Measurements from ENCODE around the gene FAM20A.

Gene FAM20A

GRCh38 chr17:68579194-68579927 lies 21.8 kb downstream of the FAM20A start:
- no peak overlapping the region for H3K9ac ChIP-seq (ENCODE audit: low read depth in 1 of 2, low read length in 2 of 2)
- no peaks in the 10 kb centered on the region for H3K27me3 ChIP-seq (ENCODE audit: control insufficient read depth in 2 of 2, insufficient read depth in 2 of 2, low read length in 2 of 2)
- H3K36me3 ChIP-seq (ENCODE audit: control insufficient read depth in 2 of 2, insufficient read depth in 2 of 2, low read length in 2 of 2): no peaks in the 10 kb centered on the region
- no peak overlapping the region for H3K27ac ChIP-seq (ENCODE audit: low read depth in 2 of 2, low read length in 2 of 2)
- no peaks in the 10 kb centered on the region for H3K4me1 ChIP-seq (ENCODE audit: control insufficient read depth in 2 of 2, insufficient read depth in 2 of 2, low read length in 2 of 2)
- no peaks in the 10 kb centered on the region for H3K9me3 ChIP-seq (ENCODE audit: control insufficient read depth in 2 of 2, low read length in 2 of 2)
- H3K4me3 ChIP-seq (ENCODE audit: low read length in 2 of 2): no peak overlapping the region

- no peaks in the 10 kb centered on the region for H3K27me3 ChIP-seq (ENCODE audit: control insufficient read depth in 2 of 2, insufficient read depth in 2 of 2, low read length in 2 of 2)
- no peaks in the 10 kb centered on the region for H3K4me1 ChIP-seq (ENCODE audit: control insufficient read depth in 2 of 2, insufficient read depth in 2 of 2, low read length in 2 of 2)
- no peaks in the 10 kb centered on the region for H3K36me3 ChIP-seq (ENCODE audit: control insufficient read depth in 2 of 2, insufficient read depth in 2 of 2, low read length in 2 of 2)
- no peaks in the 10 kb centered on the region for H3K9me3 ChIP-seq (ENCODE audit: control insufficient read depth in 2 of 2, low read length in 2 of 2)
- no peak overlapping the region for H3K9ac ChIP-seq (ENCODE audit: low read depth in 1 of 2, low read length in 2 of 2)
- no peak overlapping the region for H3K27ac ChIP-seq (ENCODE audit: low read depth in 2 of 2, low read length in 2 of 2)
- no peak overlapping the region for H3K4me3 ChIP-seq (ENCODE audit: low read length in 2 of 2)
Measured at GRCh38 chr17:68578236-68578635, 22.9 kb downstream of the FAM20A start.

GRCh38 chr17:68577497-68577821 lies 23.7 kb downstream of the FAM20A start:
- Histone ChIP-seq H3K36me3 (ENCODE audit: control insufficient read depth in 2 of 2, insufficient read depth in 2 of 2, low read length in 2 of 2) (no peaks in the 10 kb centered on the region), H3K27ac (ENCODE audit: low read depth in 2 of 2, low read length in 2 of 2) (no peak overlapping the region), H3K9me3 (ENCODE audit: control insufficient read depth in 2 of 2, low read length in 2 of 2) (no peaks in the 10 kb centered on the region), H3K4me3 (ENCODE audit: low read length in 2 of 2) (no peak overlapping the region), H3K4me1 (ENCODE audit: control insufficient read depth in 2 of 2, insufficient read depth in 2 of 2, low read length in 2 of 2) (no peaks in the 10 kb centered on the region), H3K9ac (ENCODE audit: low read depth in 1 of 2, low read length in 2 of 2) (no peak overlapping the region), H3K27me3 (ENCODE audit: control insufficient read depth in 2 of 2, insufficient read depth in 2 of 2, low read length in 2 of 2) (no peaks in the 10 kb centered on the region)

- Histone ChIP-seq H3K27ac (ENCODE audit: low read depth in 2 of 2, low read length in 2 of 2) (no peak overlapping the region), H3K36me3 (ENCODE audit: control insufficient read depth in 2 of 2, insufficient read depth in 2 of 2, low read length in 2 of 2) (no peaks in the 10 kb centered on the region), H3K4me1 (ENCODE audit: control insufficient read depth in 2 of 2, insufficient read depth in 2 of 2, low read length in 2 of 2) (no peaks in the 10 kb centered on the region)
Measured at GRCh38 chr17:68576811-68577496, 24.2 kb downstream of the FAM20A start.

GRCh38 chr17:68576137-68576536 lies 25.0 kb downstream of the FAM20A start:
- Histone ChIP-seq H3K4me3 (ENCODE audit: low read length in 2 of 2) (no peak overlapping the region), H3K36me3 (ENCODE audit: control insufficient read depth in 2 of 2, insufficient read depth in 2 of 2, low read length in 2 of 2) (no peaks in the 10 kb centered on the region), H3K27ac (ENCODE audit: low read depth in 2 of 2, low read length in 2 of 2) (no peak overlapping the region), H3K9ac (ENCODE audit: low read depth in 1 of 2, low read length in 2 of 2) (no peak overlapping the region), H3K9me3 (ENCODE audit: control insufficient read depth in 2 of 2, low read length in 2 of 2) (no peaks in the 10 kb centered on the region), H3K27me3 (ENCODE audit: control insufficient read depth in 2 of 2, insufficient read depth in 2 of 2, low read length in 2 of 2) (no peaks in the 10 kb centered on the region), H3K4me1 (ENCODE audit: control insufficient read depth in 2 of 2, insufficient read depth in 2 of 2, low read length in 2 of 2) (no peaks in the 10 kb centered on the region)

More at GRCh38 chr17:68576811-68577496, 24.2 kb downstream of the FAM20A start:
- Histone ChIP-seq H3K9ac (ENCODE audit: low read depth in 1 of 2, low read length in 2 of 2) (no peak overlapping the region), H3K27me3 (ENCODE audit: control insufficient read depth in 2 of 2, insufficient read depth in 2 of 2, low read length in 2 of 2) (no peaks in the 10 kb centered on the region), H3K9me3 (ENCODE audit: control insufficient read depth in 2 of 2, low read length in 2 of 2) (no peaks in the 10 kb centered on the region), H3K4me3 (ENCODE audit: low read length in 2 of 2) (no peak overlapping the region)

- no peaks in the 10 kb centered on the region for H3K9me3 ChIP-seq (ENCODE audit: control insufficient read depth in 2 of 2, low read length in 2 of 2)
- no peaks in the 10 kb centered on the region for H3K27me3 ChIP-seq (ENCODE audit: control insufficient read depth in 2 of 2, insufficient read depth in 2 of 2, low read length in 2 of 2)
- H3K9ac ChIP-seq (ENCODE audit: low read depth in 1 of 2, low read length in 2 of 2): no peak overlapping the region
- no peak overlapping the region for H3K4me3 ChIP-seq (ENCODE audit: low read length in 2 of 2)
- H3K4me1 ChIP-seq (ENCODE audit: control insufficient read depth in 2 of 2, insufficient read depth in 2 of 2, low read length in 2 of 2): no peaks in the 10 kb centered on the region
- no peaks in the 10 kb centered on the region for H3K36me3 ChIP-seq (ENCODE audit: control insufficient read depth in 2 of 2, insufficient read depth in 2 of 2, low read length in 2 of 2)
- no peak overlapping the region for H3K27ac ChIP-seq (ENCODE audit: low read depth in 2 of 2, low read length in 2 of 2)
Measured at GRCh38 chr17:68573338-68573737, 27.8 kb downstream of the FAM20A start.

- Histone ChIP-seq H3K36me3 (ENCODE audit: control insufficient read depth in 2 of 2, insufficient read depth in 2 of 2, low read length in 2 of 2) (no peaks in the 10 kb centered on the region), H3K27ac (ENCODE audit: low read depth in 2 of 2, low read length in 2 of 2) (no peak overlapping the region), H3K27me3 (ENCODE audit: control insufficient read depth in 2 of 2, insufficient read depth in 2 of 2, low read length in 2 of 2) (no peaks in the 10 kb centered on the region), H3K4me1 (ENCODE audit: control insufficient read depth in 2 of 2, insufficient read depth in 2 of 2, low read length in 2 of 2) (no peaks in the 10 kb centered on the region), H3K9me3 (ENCODE audit: control insufficient read depth in 2 of 2, low read length in 2 of 2) (no peaks in the 10 kb centered on the region), H3K4me3 (ENCODE audit: low read length in 2 of 2) (no peak overlapping the region), H3K9ac (ENCODE audit: low read depth in 1 of 2, low read length in 2 of 2) (no peak overlapping the region)
Measured at GRCh38 chr17:68572138-68572842, 28.9 kb downstream of the FAM20A start.

GRCh38 chr17:68570526-68570925 lies 30.6 kb downstream of the FAM20A start:
- H3K36me3 ChIP-seq (ENCODE audit: control insufficient read depth in 2 of 2, insufficient read depth in 2 of 2, low read length in 2 of 2): no peaks in the 10 kb centered on the region
- H3K9ac ChIP-seq (ENCODE audit: low read depth in 1 of 2, low read length in 2 of 2): no peak overlapping the region
- no peaks in the 10 kb centered on the region for H3K4me1 ChIP-seq (ENCODE audit: control insufficient read depth in 2 of 2, insufficient read depth in 2 of 2, low read length in 2 of 2)
- no peak overlapping the region for H3K27ac ChIP-seq (ENCODE audit: low read depth in 2 of 2, low read length in 2 of 2)
- H3K4me3 ChIP-seq (ENCODE audit: low read length in 2 of 2): no peak overlapping the region
- H3K9me3 ChIP-seq (ENCODE audit: control insufficient read depth in 2 of 2, low read length in 2 of 2): no peaks in the 10 kb centered on the region
- no peaks in the 10 kb centered on the region for H3K27me3 ChIP-seq (ENCODE audit: control insufficient read depth in 2 of 2, insufficient read depth in 2 of 2, low read length in 2 of 2)

- Histone ChIP-seq H3K4me1 (ENCODE audit: control insufficient read depth in 2 of 2, insufficient read depth in 2 of 2, low read length in 2 of 2) (no peaks in the 10 kb centered on the region), H3K9ac (ENCODE audit: low read depth in 1 of 2, low read length in 2 of 2) (no peak overlapping the region), H3K27ac (ENCODE audit: low read depth in 2 of 2, low read length in 2 of 2) (no peak overlapping the region)
Measured at GRCh38 chr17:68569346-68569745, 31.8 kb downstream of the FAM20A start.

GRCh38 chr17:68568581-68568980 lies 32.6 kb downstream of the FAM20A start:
- Histone ChIP-seq H3K27ac (ENCODE audit: low read depth in 2 of 2, low read length in 2 of 2) (no peak overlapping the region), H3K9me3 (ENCODE audit: control insufficient read depth in 2 of 2, low read length in 2 of 2) (no peaks in the 10 kb centered on the region), H3K4me1 (ENCODE audit: control insufficient read depth in 2 of 2, insufficient read depth in 2 of 2, low read length in 2 of 2) (no peaks in the 10 kb centered on the region), H3K9ac (ENCODE audit: low read depth in 1 of 2, low read length in 2 of 2) (no peak overlapping the region), H3K4me3 (ENCODE audit: low read length in 2 of 2) (no peak overlapping the region), H3K36me3 (ENCODE audit: control insufficient read depth in 2 of 2, insufficient read depth in 2 of 2, low read length in 2 of 2) (no peaks in the 10 kb centered on the region), H3K27me3 (ENCODE audit: control insufficient read depth in 2 of 2, insufficient read depth in 2 of 2, low read length in 2 of 2) (no peaks in the 10 kb centered on the region)

More at GRCh38 chr17:68569346-68569745, 31.8 kb downstream of the FAM20A start:
- Histone ChIP-seq H3K27me3 (ENCODE audit: control insufficient read depth in 2 of 2, insufficient read depth in 2 of 2, low read length in 2 of 2) (no peaks in the 10 kb centered on the region), H3K36me3 (ENCODE audit: control insufficient read depth in 2 of 2, insufficient read depth in 2 of 2, low read length in 2 of 2) (no peaks in the 10 kb centered on the region), H3K9me3 (ENCODE audit: control insufficient read depth in 2 of 2, low read length in 2 of 2) (no peaks in the 10 kb centered on the region), H3K4me3 (ENCODE audit: low read length in 2 of 2) (no peak overlapping the region)
